ENCODE results near the gene FAM168A.

- no peak for TF ChIP-seq CTCF (conservative IDR thresholded peaks at IDR 0.05; ENCODE audit: low read length)
- TF ChIP-seq EZH2phosphoT487 (IDR thresholded peaks at IDR 0.05; ENCODE audit: borderline replicate concordance, low read depth, low read length) = no peak
These were observed 36.1 kb upstream of the FAM168A start for GRCh38 chr11:73633999-73634398.
